Stimulated activated CD8-positive, alpha-beta memory T cell treated with anti-CD3 and anti-CD28 coated beads, Interleukin-2, amount 100 ng/mL, for 1 hour (primary cell): ENCODE results near the gene PLXNA4.

Experiments
- DNase-seq, 2 donors: peaks; one replicate each; pipeline ENCODE4 v3.0.0-alpha.2; 2020; ENCODE audit warnings: low read depth in 2 of 2

The PLXNA4 gene

DNA sequence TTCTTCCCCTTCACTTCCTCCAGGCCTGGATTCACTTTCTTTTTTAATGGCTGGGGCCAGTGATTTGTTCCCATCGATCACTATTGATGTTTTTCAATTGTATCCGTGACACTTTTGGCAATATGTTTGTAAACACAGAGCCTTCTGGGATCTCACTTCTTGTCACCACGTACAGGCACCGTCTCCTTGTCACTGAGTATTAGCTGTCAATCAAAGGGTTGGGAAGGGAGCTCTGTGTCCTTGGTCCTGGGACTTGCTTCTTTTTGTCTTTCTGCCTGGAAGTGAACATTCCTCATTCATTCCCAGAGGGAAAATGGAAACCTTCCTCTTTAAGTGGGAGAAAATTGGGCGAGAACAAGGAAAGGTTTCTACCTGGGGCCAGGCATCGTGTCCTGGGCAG, 157.4 kb downstream of the PLXNA4 start:
- no peak for DNase-seq

- no peak for DNase-seq
Observed at GRCh38 chr7:132417103-132417906, 159.0 kb downstream of the PLXNA4 start.

- no peak for DNase-seq
Observed at GRCh38 chr7:132416395-132416794, 159.9 kb downstream of the PLXNA4 start.

- no peak for DNase-seq
Observed at GRCh38 chr7:132415259-132415658, 161.0 kb downstream of the PLXNA4 start.

- no peak for DNase-seq
Observed at GRCh38 chr7:132414857-132415256, 161.4 kb downstream of the PLXNA4 start.

- DNase-seq, result no peak
Observed at GRCh38 chr7:132412435-132412834, 163.8 kb downstream of the PLXNA4 start.

DNA sequence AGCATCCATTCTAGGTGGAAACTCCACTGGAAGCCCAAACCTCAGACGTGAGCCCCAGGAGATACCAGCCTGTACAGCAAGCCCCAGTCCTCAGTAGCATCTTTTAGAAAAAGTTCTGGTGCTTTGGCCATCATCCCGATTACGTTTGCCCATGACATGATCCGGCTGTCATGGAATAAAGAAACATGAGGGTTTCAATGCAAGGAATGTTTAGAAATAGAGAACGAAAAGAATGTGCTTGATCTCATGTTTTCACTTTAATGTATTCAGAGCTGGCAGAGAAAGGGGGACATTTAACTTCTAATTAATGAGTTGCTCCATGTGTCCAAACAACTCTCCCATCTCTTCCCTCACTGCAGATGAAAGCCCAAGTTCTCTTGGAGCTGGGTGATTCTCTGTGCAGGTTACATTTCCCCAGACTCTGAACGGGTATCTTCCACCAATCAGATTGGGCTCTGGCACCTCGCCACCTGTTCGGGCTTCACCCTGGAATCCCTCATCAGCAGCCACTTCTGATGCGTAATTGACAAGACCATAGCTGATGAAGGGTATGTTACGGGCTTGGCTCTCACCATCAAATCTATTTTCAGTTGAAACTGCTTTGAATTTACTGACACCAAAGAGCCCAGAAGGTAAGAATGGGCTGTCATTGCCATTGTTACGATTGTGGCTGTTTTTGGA, 165.3 kb downstream of the PLXNA4 start:
- DNase-seq, result no peak

GRCh38 chr7:132410385-132410784, 165.9 kb downstream of the PLXNA4 start:
- DNase-seq, result no peak

- no peak for DNase-seq
Observed at GRCh38 chr7:132407764-132408163, 168.5 kb downstream of the PLXNA4 start.

- DNase-seq, result no peak
Observed at GRCh38 chr7:132406039-132406438, 170.2 kb downstream of the PLXNA4 start.

GRCh38 chr7:132404261-132404660, 172.0 kb downstream of the PLXNA4 start:
- DNase-seq, result no peak

DNA sequence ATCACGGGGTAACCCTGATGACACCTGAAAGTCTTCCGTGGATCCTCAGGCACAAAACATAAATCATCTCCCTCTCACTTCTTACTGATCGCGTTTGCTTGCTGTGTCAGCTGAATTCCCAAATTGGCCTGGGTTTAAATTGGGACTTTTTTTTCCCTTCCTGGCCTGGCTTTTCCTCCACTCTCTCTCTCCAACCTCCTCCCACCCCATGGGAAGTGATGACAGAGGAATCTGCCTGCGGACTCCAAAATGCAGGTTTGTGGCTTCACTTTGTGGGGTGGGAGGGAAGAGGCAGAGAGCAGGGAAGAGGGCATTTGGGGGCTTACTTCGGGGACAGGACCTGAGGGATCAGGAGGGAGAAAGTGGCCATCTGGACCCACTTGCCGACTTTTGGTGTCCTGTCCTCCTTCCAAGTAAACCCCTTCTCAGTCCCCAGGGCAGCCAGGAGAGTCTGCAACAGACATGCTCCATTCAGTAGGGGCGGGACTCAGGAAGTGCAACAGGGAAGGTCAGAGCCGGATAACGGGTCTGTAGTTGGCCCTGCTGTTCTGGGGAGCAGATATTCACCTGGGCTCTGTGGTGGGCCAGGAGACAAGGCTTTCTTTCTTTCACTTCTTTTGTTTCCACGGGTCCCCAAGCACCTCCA, 172.7 kb downstream of the PLXNA4 start:
- DNase-seq, result no peak

- no peak for DNase-seq
Observed at GRCh38 chr7:132402751-132403245, 173.5 kb downstream of the PLXNA4 start.

GRCh38 chr7:132402096-132402495, 174.2 kb downstream of the PLXNA4 start:
- DNase-seq, result no peak

- no peak for DNase-seq
Observed at GRCh38 chr7:132400561-132401142, 175.6 kb downstream of the PLXNA4 start.

DNA sequence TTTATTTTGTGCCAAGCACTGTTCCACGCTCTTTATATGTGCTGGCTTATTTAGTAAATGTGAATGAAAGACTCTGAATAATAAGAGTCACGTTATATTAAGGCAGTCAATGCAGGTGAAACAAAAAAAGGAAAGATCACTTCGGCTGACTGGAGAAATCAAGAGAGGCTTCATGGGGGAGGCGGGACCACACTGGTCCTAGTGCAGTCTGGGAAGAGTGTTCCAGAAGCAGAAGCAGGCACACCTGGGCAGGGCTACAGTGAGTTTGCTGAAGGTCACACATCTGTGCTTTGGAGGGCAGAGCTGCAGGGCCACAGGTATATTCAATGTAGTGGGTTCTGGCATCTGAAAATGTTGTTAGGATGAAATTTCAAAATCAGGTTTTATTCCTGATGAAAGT, 176.9 kb downstream of the PLXNA4 start:
- DNase-seq, result no peak

- DNase-seq, result no peak
Observed at GRCh38 chr7:132398253-132398925, 177.9 kb downstream of the PLXNA4 start.

DNA sequence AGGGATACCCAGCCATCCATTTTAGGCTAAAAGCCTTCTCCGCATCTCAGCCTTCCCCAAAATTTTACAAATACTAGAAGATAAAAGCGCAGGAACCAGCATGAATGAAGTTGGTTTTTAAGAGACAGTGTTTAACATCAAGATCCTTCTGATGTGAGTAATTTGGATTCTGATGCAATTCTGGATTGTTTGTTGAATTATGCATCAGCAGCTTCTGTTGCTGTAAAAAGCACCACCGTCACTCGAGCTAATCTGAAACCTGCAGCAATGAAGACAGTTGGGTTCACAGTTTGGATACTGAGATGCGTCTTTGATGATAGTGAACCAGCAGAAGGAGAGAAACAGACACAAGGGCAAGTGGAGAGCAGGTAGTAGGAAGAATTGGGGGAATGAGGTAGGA, 179.2 kb downstream of the PLXNA4 start:
- no peak for DNase-seq

GRCh38 chr7:132395361-132395760, 180.9 kb downstream of the PLXNA4 start:
- no peak for DNase-seq

- peak in 1 of 2 donors; percentile 8 for DNase-seq
Observed at GRCh38 chr7:132394283-132395198, 181.7 kb downstream of the PLXNA4 start.
